CD4-positive, alpha-beta T cell treated with Interleukin-1 beta for 1 hour (primary cell): ENCODE data around the gene DYNLT2B.
"Not testable (repeated sequence)": the region's sequence is repeated elsewhere in the genome, so short reads cannot be mapped to it uniquely, and the experiment has no call there.

Experiments used
- DNase-seq, 2 donors: peaks; one replicate each; pipeline ENCODE4 v3.0.0-alpha.2; 2020 to 2022

Gene DYNLT2B

DNA sequence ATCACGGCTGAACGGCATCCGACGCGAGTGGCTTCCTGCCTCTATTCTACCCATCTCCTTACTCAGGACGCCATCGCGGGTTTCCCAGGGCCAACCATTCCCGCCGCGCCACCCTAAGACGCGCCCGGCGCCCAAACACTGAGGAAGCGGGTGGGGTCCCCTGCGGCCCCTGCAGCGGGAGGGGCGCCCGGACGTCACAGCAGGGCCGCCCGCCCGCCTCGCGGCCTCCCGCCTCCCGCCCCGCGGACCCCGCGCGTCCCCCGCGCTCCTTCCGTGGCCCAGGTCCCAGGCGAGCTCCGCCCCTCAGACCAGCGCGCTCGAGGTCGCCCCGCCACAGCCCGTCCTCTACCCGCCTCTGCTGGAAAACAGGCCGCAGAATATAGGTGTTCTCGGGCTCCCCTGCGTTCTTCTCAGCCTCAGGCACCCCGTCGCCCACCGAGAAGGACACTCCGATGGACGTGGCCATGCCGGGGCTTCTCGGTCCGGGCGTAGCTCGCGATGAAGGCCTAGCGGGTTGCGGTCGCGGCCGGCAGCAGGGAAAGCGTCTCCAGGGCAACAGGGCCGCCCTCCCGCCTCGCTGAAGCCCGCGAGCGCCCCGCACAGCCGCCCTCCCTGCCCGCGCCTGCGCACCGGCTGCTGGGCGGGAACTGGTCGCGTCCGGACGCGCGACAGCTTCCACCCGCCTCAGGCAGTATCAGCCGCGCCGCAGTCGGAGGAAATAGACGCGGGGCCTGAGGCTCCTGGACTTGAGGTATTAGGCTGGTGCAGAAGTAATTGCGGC lies at the start of gene DYNLT2B:
TSS of gene DYNLT2B (minus strand) at position 554 of the 781 bp plus-strand sequence. CDS start at position 466, 88 bp downstream.
- DNase-seq = peak; percentile 90 to 92

- no peak for DNase-seq
Measured at GRCh38 chr3:196365736-196366135, 47.7 kb upstream of the DYNLT2B start.

DNA sequence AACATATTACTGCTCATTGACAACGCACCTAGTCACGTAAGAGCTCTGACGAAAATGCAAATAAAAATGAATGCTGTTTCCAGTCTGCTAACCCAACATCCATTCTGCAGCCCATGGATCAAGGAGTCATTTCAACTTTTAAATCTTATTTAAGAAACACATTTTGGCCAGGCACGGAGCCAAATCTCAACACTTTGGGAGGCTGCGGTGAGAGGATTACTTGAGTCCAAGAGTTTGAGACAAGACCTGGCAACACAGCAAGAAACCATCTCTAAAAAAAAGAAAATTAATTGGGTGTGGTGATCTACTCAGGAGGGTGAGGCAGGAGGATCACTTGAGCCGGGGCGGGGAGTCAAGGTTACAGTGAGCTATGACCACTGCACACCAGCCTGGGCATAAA lies 42.5 kb upstream of the DYNLT2B start:
- DNase-seq = no peak

- not testable (repeated sequence) for DNase-seq
Measured at GRCh38 chr3:196358540-196358939, 40.5 kb upstream of the DYNLT2B start.

- peak; percentile 2 to 15 for DNase-seq
Measured at GRCh38 chr3:196357905-196358304, 39.9 kb upstream of the DYNLT2B start.

DNA sequence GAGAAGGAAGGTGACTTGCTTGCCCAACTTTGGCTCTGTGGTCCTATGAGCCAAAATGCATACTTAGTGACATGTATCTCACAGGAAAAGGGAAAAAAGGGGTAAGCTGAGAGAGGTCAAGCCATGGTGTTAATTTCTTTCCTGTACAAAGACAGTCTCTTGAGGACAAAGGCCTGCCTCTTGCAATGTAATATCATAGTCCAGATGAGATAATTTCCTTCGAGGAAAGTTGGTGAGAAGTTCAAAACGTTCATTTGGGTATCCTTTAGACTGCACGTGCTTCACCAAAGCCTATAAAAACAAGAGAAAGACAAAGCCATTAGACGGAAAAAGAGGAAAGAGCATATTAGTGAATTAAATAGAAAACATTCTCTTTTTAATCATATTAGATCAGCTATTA lies 38.5 kb upstream of the DYNLT2B start:
- DNase-seq = no peak

- DNase-seq = no peak
Measured at GRCh38 chr3:196355668-196356067, 37.6 kb upstream of the DYNLT2B start.

DNA sequence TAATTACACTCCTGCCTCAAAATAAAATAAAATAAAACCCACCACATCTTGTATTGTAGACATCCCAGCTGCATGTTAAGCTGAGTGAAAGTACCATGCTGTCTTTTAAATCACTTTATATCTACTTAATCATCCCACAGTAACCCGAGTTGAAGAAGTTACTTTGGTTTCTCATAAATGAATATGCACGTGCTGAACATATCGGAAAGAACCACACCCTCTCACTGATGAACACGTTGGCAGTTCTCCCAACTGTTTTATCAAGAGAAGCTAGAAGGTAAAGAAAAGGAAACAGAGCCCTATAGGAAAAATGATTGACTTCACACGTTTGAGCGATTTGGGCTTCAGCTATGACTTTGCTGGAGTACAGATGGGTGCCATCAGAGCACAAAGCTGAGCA lies 36.1 kb upstream of the DYNLT2B start:
- no peak for DNase-seq

DNA sequence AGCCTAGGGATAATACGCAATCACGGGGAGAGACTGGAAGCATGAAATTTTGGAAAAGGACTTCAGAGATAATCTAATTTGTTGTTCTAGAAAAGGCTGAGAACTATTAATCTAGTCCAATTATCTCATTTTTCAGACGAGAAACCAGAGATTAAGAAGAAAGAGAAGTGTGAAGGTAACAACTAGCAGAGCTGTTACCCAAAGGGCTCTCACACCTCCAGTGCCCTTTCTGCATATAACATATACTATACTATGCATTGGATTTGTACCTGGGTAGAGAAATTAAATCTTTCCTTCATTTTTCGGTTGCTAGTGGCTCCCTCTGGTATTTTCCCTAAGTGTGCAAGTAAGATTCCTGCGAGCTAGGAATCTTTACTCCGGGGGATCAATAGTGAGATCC lies 33.5 kb upstream of the DYNLT2B start:
- DNase-seq = no peak

DNA sequence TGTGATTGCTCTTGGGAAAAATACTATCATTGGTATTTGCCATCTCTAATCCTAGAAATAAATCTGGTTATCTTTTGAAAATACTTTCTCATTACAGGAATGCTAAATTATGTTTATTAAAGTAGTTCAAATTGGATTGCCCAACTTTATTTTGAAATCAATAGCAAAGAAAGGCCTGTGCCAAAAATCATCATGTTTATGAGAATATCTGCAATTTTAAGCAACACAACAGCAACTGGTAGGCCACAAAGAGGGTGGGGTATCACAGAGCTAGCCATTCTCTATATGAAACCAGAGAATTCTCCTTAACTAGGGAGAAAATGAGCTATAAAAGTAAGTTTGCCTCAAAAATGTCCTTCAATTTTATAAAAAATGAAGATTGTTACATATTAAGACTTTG lies 32.0 kb upstream of the DYNLT2B start:
- no peak for DNase-seq

- DNase-seq = no peak
Measured at GRCh38 chr3:196348698-196349097, 30.7 kb upstream of the DYNLT2B start.

GRCh38 chr3:196344663-196345062 lies 26.6 kb upstream of the DYNLT2B start:
- no peak for DNase-seq

DNA sequence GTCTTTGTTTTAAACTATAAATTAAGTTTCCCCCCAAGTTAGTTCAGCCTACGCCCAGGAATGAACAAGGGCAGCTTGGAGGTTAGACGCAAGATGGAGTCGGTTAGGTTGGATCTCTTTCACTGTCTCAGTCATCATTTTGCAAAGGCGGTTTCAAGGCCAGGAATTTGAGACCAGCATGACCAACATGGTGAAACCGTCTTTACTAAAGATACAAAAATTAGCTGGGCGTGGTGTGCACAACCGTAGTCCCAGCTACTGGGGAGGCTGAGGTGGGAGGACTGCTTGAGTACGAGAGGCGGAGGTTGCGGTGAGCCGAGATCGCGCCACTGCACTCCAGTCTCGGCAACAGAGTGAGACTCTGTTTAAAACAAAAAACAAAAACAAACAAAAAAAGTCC lies 25.9 kb upstream of the DYNLT2B start:
- not testable (repeated sequence) for DNase-seq

- peak in 1 of 2 donors; percentile 31 for DNase-seq
Measured at GRCh38 chr3:196341137-196341536, 23.1 kb upstream of the DYNLT2B start.

- DNase-seq = no peak
Measured at GRCh38 chr3:196340466-196340865, 22.4 kb upstream of the DYNLT2B start.

DNA sequence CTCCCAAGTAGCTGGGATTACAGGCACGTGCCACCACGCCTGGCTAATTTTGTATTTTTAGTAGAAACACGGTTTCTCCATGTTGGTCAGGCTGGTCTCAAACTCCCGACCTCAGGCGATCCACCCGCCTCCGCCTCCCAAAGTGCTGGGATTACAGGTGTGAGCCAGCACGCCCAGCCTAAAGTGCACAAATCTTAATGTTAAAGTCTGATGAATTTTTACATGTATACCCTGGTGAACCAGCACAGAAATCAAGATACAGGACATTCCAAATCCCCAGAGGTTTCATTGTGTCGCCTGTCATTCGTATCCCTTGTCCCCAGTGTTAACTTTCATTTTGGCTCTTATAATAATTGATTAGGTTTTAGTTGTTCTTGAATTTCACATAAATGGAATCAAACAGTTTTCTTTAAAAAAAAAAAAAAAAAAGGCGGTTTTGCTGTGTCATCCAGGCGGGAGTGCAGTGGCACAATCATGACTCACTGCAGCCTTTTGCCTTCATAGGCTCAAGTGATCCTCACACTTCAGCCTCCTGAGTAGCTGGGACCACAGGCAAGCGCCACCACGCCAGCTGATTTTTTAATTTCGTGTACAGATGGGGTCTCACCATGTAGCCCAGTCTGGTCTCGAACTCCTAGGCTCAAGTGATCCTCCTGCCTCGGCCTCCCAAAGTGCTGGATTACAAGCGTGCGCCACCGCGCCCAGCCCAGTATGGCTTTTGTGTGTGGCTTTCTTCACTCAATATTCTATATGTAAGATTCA lies 21.6 kb upstream of the DYNLT2B start:
- peak in 1 of 2 donors; percentile 39 for DNase-seq

- DNase-seq = no peak
Measured at GRCh38 chr3:196339044-196339443, 21.0 kb upstream of the DYNLT2B start.

DNA sequence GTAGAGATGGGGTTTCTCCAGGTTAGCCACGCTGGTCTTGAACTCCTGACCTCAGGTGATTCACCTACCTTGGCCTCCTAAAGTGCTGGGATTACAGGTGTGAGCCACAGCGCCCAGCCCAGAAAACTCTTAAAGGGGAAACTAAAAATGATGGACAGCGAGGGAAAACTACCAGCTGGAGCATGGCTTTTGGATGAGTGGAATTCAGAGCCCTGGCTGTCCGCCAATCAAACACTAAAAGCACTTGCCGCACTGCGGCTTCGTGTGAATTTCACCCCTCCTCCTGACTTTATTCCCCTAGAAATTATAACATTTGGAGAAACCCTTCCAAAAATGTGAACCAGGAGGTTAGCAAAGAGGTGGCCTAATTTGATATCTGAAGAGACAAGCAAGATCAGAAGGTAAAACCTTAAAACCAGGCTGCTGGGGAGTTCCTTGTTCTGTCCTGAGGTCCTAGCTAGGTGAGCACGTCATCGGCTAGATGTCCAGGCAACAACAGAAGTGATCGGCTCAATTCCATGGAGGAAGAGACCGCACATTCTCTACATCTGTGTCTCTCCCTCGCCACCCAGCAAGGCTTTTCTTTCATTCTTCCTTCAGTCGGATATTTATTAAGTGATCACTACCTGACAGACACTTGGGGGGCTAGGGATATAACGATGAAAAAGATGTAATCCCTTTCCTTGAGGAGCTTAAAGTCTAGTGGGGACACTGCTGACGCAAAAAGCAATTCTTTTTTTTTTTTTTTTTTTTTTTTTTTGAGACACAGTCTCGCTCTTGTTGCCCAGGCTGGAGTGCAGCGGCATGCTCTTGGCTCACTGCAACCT lies 18.5 kb upstream of the DYNLT2B start:
- no peak for DNase-seq

- DNase-seq = no peak
Measured at GRCh38 chr3:196335503-196335948, 17.5 kb upstream of the DYNLT2B start.

DNA sequence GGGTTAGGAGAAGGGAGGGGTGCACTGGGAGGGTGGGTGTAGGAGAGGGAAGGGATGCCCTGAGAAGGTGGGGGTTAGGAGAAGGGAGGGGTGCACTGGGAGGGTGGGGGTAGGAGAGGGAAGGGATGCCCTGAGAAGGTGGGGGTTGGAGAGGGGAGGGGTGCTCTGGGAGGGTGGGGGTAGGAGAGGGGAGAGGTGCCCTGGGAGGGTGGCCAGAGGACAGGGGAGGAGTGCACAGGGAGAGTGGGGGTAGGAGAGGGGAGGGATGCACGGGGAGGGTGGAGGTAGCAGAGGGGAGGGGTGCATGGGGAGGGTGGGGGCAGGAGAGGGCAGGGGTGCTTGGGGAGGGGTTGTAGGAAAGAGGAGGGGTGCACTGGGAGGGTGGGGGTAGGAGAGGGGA lies 16.9 kb upstream of the DYNLT2B start:
- DNase-seq = no peak

DNA sequence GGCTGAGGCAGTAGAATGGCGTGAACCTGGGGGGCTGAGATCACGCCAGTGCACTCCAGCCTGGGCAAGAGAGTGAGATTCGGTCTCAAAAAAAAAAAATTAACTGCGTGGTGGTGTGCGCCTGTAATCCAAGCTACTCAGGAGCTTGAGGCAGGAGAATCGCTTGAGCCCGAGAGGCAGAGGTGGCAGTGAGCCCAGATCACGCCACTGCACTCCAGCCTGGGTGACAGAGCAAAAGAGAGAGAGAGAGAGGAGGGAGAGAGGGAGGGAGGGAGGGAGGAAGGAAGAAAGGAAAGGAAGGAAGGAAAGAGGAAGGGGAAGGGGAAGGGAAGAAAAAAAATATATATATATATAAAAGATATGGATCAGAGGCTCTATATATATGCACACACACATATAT lies 14.1 kb upstream of the DYNLT2B start:
- DNase-seq = no peak

- no peak for DNase-seq
Measured at GRCh38 chr3:196327405-196327804, 9.4 kb upstream of the DYNLT2B start.

DNA sequence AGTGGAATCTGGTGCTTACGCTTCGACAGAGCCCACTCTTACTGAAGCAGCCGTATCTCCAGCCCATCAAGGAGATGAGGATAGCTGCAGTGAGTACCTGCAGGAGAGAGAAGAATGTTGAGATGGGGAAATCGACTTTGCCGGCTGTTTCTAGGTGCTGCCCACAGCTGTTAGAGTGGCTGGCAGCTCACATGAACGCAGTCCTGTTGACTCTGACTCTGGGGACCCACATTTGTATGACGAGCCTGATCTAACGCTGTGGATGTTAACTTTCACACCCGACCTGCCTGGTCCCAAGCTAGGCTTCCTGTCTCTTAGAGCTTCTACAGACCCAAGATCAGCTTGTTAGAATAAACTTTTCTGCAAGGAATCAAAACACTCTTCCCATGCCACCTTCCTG lies 8.9 kb upstream of the DYNLT2B start:
- DNase-seq = no peak
